ENCODE results near the gene VAPA.
"Not testable (repeated sequence)": the region's sequence is repeated elsewhere in the genome, so short reads cannot be mapped to it uniquely, and the experiment has no call there.

VAPA gene

DNA sequence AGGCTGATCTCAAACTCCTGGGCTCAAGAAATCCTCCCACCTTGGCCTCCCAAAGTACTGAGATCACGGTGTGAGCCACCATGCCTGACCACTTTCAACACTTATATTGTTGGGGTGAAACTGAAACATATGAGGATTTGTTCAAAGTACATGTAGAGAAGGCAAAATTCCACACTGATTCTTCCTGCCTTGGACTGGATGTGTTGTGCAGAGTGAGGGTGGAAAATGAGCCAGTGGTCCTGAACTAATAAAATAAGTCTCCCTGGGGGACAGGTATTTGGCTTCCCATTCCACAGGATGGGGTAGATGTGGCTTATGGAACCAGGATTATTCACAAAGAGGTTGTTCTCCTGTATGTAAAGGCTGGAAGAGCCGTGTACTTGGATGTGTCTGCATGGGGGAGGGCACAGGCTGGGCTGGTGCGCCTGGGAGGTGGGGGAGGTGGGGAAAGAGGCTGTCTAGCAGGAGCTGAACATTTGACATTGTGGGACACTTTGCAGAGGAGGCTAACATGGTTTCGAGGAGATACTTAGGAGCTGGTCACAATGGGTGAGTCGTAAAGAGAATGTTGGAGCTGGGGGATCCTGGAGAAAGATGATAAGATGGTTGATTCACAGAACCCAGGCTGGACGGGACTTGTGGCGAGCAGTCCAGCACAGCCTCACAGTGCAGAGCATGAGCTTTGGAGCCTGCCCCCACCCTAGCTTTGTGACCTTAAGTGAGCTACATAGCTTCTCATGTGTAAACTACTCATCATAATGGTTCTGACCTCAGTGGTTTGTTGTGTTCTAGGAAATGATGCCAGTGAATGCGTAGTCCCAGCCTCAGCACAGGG is 28.4 kb upstream of the VAPA start, which contains the start of gene TXNDC2:
TSS of gene TXNDC2 (plus strand) at position 804 of the 835 bp plus-strand sequence. CDS start 708 bp downstream, outside the sequence.
- H3K4me3 ChIP-seq (replicated peaks; ENCODE audit: low read depth, low read length), result no peak within 1 kb of the TSS
- DNase-seq (ENCODE audit: extremely low read depth, low read depth), result no peak
- TF ChIP-seq, protein P1, sequence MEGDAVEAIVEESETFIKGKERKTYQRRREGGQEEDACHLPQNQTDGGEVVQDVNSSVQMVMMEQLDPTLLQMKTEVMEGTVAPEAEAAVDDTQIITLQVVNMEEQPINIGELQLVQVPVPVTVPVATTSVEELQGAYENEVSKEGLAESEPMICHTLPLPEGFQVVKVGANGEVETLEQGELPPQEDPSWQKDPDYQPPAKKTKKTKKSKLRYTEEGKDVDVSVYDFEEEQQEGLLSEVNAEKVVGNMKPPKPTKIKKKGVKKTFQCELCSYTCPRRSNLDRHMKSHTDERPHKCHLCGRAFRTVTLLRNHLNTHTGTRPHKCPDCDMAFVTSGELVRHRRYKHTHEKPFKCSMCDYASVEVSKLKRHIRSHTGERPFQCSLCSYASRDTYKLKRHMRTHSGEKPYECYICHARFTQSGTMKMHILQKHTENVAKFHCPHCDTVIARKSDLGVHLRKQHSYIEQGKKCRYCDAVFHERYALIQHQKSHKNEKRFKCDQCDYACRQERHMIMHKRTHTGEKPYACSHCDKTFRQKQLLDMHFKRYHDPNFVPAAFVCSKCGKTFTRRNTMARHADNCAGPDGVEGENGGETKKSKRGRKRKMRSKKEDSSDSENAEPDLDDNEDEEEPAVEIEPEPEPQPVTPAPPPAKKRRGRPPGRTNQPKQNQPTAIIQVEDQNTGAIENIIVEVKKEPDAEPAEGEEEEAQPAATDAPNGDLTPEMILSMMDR (IDR thresholded peaks at IDR 0.05; ENCODE audit: low read depth, low read length, missing control alignments), result no peak

DNA sequence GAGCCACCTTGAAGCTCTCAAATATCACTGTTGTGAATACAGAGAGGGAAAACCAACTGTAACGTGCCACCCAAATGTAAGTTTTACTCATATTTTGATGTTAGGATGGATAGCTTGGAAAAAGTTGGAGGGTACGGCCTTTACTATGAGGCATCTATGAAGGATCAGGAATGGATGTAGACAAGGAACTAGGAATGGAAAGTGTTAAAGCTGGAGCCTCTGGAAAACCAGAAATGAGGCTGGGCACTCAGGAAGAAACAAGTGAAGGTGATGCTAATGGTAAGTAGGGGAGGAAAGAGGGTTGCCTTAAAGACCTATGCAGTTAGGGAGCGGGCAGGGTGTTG is 27.8 kb upstream of the VAPA start:
- TF ChIP-seq, protein P1 (IDR thresholded peaks at IDR 0.05; ENCODE audit: low read depth, low read length, missing control alignments), result no peak
- H3K4me3 ChIP-seq (replicated peaks; ENCODE audit: low read depth, low read length), result no peak overlapping the region
- DNase-seq (ENCODE audit: extremely low read depth, low read depth), result no peak

GRCh38 chr18:9887992-9888391 is 25.8 kb upstream of the VAPA start:
- TF ChIP-seq, protein P1 (IDR thresholded peaks at IDR 0.05; ENCODE audit: low read depth, low read length, missing control alignments), result no peak
- no peak for DNase-seq (ENCODE audit: extremely low read depth, low read depth)
- H3K4me3 ChIP-seq (replicated peaks; ENCODE audit: low read depth, low read length), result no peak overlapping the region

DNA sequence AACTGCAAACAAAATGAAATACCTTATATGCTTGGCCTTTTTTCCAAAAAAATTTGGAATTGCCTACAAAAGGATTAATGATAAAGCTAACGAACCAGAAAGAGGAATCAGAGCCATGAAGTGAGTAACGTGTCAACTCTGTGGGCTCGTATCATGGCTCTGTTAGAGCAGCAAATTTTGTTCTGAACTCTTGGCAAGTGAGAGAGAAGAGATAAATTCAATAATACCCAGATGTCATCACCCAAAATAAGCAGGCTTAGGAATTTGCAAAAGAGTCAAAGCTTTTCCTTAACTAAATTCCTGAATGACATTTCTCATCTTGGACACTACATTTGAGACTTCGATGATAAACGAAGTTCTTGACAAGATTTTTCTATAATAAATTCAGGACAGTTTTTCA is 23.6 kb upstream of the VAPA start:
- H3K4me3 ChIP-seq (replicated peaks; ENCODE audit: low read depth, low read length), result no peak overlapping the region
- DNase-seq (ENCODE audit: extremely low read depth, low read depth), result no peak
- TF ChIP-seq, protein P1 (IDR thresholded peaks at IDR 0.05; ENCODE audit: low read depth, low read length, missing control alignments), result no peak

DNA sequence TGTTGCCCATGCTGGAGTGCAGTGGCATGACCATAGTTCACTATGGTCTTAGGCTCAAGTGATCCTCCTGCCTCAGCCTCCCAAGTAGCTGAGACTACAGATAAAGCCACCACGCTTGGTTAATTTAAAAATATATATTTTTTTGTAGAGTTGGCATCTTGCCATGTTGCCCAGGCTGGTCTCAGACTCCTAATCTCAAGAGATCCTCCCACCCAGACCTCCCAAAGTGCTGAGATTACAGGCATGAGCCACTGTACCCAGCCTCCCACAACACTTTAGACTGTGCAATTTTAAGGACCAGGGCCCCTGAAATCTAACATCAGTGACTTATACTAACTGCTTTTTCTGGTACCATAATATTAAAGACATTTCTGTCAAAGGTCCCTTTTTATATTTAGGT is 22.9 kb upstream of the VAPA start:
- no peak for DNase-seq (ENCODE audit: extremely low read depth, low read depth)

DNA sequence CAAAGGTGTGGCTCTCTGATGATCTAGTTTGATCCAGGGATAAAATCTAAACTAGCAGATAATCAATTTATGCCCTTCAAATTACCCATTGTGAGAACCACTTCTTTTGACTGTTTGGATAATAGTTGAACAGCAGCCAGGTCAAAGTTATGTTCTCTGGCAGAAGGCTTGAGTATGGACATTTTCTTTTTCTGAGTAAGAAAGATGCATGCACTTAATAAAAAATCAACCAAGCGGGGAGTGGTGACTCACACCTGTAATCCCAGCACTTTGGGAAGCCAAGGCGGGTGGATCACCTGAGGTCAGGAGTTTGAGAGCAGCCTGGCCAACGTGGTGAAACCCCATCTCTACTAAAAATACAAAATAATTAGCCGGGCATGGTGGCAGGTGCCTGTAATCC is 22.3 kb upstream of the VAPA start:
- DNase-seq (ENCODE audit: extremely low read depth, low read depth); H3K4me3 ChIP-seq (replicated peaks; ENCODE audit: low read depth, low read length): not testable (repeated sequence)

More for the DNA sequence above, 22.9 kb upstream of the VAPA start:
- TF ChIP-seq, protein P1 (IDR thresholded peaks at IDR 0.05; ENCODE audit: low read depth, low read length, missing control alignments), result no peak
- no peak overlapping the region for H3K4me3 ChIP-seq (replicated peaks; ENCODE audit: low read depth, low read length)

DNA sequence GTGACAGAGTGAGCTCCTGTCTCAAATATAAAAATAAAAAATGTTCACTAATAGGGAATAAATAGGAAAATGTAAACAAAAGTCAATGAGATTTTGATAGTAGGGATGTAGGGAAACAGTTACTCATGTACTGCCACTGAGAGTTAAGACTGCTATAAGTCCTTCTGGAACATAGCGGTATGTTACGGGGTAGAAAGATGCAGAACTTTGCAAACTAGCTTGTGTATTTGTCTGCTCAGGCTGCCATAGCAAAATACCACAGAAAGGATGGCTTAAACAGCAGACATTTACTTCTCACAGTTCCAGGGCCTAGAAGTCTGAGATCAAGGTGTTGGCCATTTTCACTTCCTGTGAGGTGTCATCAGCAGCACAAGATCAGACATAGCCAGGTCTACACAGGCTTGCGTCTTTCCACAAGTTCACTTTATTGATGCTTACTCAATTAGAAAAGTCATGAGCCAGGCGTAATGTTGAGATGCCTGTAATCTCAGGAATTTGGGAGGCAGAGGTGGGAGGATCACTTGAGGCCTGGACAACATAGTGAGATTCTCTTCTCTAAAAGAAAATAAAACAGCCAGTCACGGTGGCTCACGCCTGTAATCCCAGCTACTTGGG is 19.3 kb upstream of the VAPA start:
- TF ChIP-seq, protein P1 (IDR thresholded peaks at IDR 0.05; ENCODE audit: low read depth, low read length, missing control alignments), result no peak
- no peak for DNase-seq (ENCODE audit: extremely low read depth, low read depth)
- no peak overlapping the region for H3K4me3 ChIP-seq (replicated peaks; ENCODE audit: low read depth, low read length)
